HG02759 (cell line): Measurements from ENCODE around the gene GOLGA5.
A peak's percentile ranks its signal among the peaks of the same experiment; 100 is the strongest.
"Not testable (repeated sequence)": the region's sequence is repeated elsewhere in the genome, so short reads cannot be mapped to it uniquely, and the experiment has no call there.

Experiments
- ATAC-seq: cut with Tn5 transposase; IDR thresholded peaks from one replicate; pipeline ENCODE4 v1.9.1; 2021; ENCODE audit warnings: mild to moderate bottlenecking, moderate library complexity; ENCODE audit not compliant: unreplicated experiment

The GOLGA5 gene

GRCh38 chr14:92819680-92820535 is 25.8 kb downstream of the GOLGA5 start:
- not testable (repeated sequence) for ATAC-seq

GRCh38 chr14:92820536-92820840 is 26.4 kb downstream of the GOLGA5 start:
- ATAC-seq, result not testable (repeated sequence)

GRCh38 chr14:92830902-92831301 is 36.8 kb downstream of the GOLGA5 start:
- ATAC-seq, result no peak

GRCh38 chr14:92832137-92832700 is 38.1 kb downstream of the GOLGA5 start:
- no peak for ATAC-seq

- no peak for ATAC-seq
Observed at GRCh38 chr14:92841930-92842329, 47.8 kb downstream of the GOLGA5 start.

- peak; percentile 39 for ATAC-seq
Observed at GRCh38 chr14:92844204-92844603, 50.1 kb downstream of the GOLGA5 start.

- ATAC-seq, result peak; percentile 86
Observed at GRCh38 chr14:92846162-92846897, 52.2 kb downstream of the GOLGA5 start.

- ATAC-seq, result no peak
Observed at GRCh38 chr14:92847278-92847677, 53.2 kb downstream of the GOLGA5 start.

GRCh38 chr14:92847749-92848148 is 53.6 kb downstream of the GOLGA5 start:
- no peak for ATAC-seq

- no peak for ATAC-seq
Observed at GRCh38 chr14:92848887-92849286, 54.8 kb downstream of the GOLGA5 start.

GRCh38 chr14:92850492-92850891 is 56.4 kb downstream of the GOLGA5 start:
- no peak for ATAC-seq

GRCh38 chr14:92853136-92853535 is 59.0 kb downstream of the GOLGA5 start:
- ATAC-seq, result not testable (repeated sequence)

GRCh38 chr14:92860049-92860840 is 66.1 kb downstream of the GOLGA5 start:
- ATAC-seq, result no peak

- ATAC-seq, result no peak
Observed at GRCh38 chr14:92861856-92862745, 68.0 kb downstream of the GOLGA5 start.

- no peak for ATAC-seq
Observed at GRCh38 chr14:92863286-92864080, 69.4 kb downstream of the GOLGA5 start.

GRCh38 chr14:92865674-92866073 is 71.6 kb downstream of the GOLGA5 start:
- ATAC-seq, result no peak

GRCh38 chr14:92866181-92866752 is 72.2 kb downstream of the GOLGA5 start:
- no peak for ATAC-seq

GRCh38 chr14:92866901-92867865 is 73.1 kb downstream of the GOLGA5 start:
- ATAC-seq, result no peak
